ENCODE data around the gene LAMC1.

Gene LAMC1

GRCh38 chr1:183194527-183195141 is 171.4 kb downstream of the LAMC1 start:
- DNase-seq (ENCODE audit: low read depth in 2 of 2), result no peak

GRCh38 chr1:183195142-183195574 is 171.9 kb downstream of the LAMC1 start:
- DNase-seq (ENCODE audit: low read depth in 2 of 2), result no peak

Data from stimulated activated CD4-positive, alpha-beta T cell treated with anti-CD3 and anti-CD28 coated beads, Interleukin-15, amount 100 ng/mL, for 48 hours (primary cell).